WTC11 (cell line): Measurements from ENCODE around the gene PSD2.

Experiments used
- ARID4B ChIP-seq: sonication (generic); formaldehyde crosslinking; IDR thresholded peaks from 2 replicates; pipeline ENCODE4 v1.8.0; 2023; ENCODE audit warnings: missing genetic modification reagents, mild to moderate bottlenecking, borderline replicate concordance
- ATF2 ChIP-seq: sonication (generic); formaldehyde crosslinking; IDR thresholded peaks from 2 replicates; pipeline ENCODE4 v1.8.1; 2022; ENCODE audit warnings: low read depth, missing genetic modification reagents, borderline replicate concordance
- CBFB ChIP-seq: sonication (generic); formaldehyde crosslinking; IDR thresholded peaks from 2 replicates; pipeline ENCODE4 v1.8.1; 2022; ENCODE audit warnings: mild to moderate bottlenecking, low read depth, missing genetic modification reagents
- CTCF ChIP-seq: fragments of 200-600 bp; IDR thresholded peaks from 2 replicates; pipeline ENCODE4 v1.8.0; 2022; ENCODE audit warnings: antibody characterized with exemption
- FOXK1 ChIP-seq: sonication (generic); formaldehyde crosslinking; IDR thresholded peaks from 2 replicates; pipeline ENCODE4 v1.8.0; 2022; ENCODE audit warnings: mild to moderate bottlenecking, moderate library complexity, missing genetic modification reagents
- TCF7 ChIP-seq: sonication (generic); formaldehyde crosslinking; IDR thresholded peaks from 2 replicates; pipeline ENCODE4 v1.8.0; 2022; ENCODE audit warnings: mild to moderate bottlenecking, low read depth, missing genetic modification reagents, moderate library complexity
- TF ChIP-seq, protein P1 (sequence below): fragments of 250-450 bp; sonication (Bioruptor Pico); IDR thresholded peaks from 2 replicates; pipeline ENCODE4 v1.9.0; 2021; ENCODE audit warnings: mild to moderate bottlenecking

- TF ChIP-seq TCF7 (CRISPR knock-in tag): no peak
- TF ChIP-seq CTCF: no peak
- TF ChIP-seq ATF2 (CRISPR knock-in tag): no peak
- no peak for TF ChIP-seq FOXK1 (CRISPR knock-in tag)
- TF ChIP-seq CBFB (CRISPR knock-in tag): no peak
- TF ChIP-seq, protein P1, sequence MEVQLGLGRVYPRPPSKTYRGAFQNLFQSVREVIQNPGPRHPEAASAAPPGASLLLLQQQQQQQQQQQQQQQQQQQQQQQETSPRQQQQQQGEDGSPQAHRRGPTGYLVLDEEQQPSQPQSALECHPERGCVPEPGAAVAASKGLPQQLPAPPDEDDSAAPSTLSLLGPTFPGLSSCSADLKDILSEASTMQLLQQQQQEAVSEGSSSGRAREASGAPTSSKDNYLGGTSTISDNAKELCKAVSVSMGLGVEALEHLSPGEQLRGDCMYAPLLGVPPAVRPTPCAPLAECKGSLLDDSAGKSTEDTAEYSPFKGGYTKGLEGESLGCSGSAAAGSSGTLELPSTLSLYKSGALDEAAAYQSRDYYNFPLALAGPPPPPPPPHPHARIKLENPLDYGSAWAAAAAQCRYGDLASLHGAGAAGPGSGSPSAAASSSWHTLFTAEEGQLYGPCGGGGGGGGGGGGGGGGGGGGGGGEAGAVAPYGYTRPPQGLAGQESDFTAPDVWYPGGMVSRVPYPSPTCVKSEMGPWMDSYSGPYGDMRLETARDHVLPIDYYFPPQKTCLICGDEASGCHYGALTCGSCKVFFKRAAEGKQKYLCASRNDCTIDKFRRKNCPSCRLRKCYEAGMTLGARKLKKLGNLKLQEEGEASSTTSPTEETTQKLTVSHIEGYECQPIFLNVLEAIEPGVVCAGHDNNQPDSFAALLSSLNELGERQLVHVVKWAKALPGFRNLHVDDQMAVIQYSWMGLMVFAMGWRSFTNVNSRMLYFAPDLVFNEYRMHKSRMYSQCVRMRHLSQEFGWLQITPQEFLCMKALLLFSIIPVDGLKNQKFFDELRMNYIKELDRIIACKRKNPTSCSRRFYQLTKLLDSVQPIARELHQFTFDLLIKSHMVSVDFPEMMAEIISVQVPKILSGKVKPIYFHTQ (CRISPR knock-in tag): no peak
- no peak for TF ChIP-seq ARID4B (CRISPR knock-in tag)
Observed at GRCh38 chr5:139878093-139878492, 82.5 kb downstream of the PSD2 start.
